GM19043 (cell line): ENCODE data around the gene SSBP4.

Source experiments
- ATAC-seq: cut with Tn5 transposase; IDR thresholded peaks from one replicate; pipeline ENCODE4 v1.9.1; 2021; ENCODE audit warnings: low read depth; ENCODE audit not compliant: unreplicated experiment

The SSBP4 gene

DNA sequence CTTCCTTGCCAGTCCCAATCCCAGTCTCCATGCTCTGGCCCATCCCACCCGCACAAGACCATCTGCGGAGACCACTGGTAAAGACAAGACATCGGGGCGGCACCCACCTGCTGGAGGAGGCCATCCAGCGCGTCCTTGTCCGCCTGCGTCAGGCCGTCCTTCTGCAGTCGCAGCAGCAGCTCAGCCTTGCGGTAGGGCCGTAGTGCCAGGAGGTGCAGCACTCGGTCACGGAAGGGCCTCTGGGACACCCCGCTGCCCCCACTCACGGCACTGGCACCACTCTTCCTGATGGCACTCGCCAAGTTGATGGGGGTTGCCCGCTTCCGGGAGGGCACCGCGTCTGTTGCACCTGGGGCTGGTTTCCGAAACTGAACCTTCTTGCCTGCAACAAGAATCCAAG is 42.3 kb downstream of the SSBP4 start:
- ATAC-seq, result no peak

DNA sequence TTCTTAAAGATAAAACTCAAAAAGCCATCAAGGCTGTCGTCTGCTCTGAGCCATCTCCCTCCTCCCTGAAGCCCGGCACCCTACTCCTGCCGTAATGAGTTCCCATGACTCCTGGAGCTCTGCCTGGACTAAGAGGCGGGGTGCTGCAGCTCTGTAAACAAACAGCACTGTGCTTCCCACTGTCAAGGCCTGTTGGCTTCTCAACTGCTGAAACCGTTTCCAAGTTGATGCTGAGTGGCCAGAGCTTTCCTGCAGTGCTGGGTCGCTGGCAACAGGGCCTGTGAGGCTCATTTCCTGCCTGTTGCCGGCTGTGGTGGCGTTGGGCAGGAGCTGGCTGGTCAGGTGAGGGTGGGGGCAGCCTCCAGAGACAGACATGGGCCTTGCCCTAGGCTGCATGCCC is 45.4 kb downstream of the SSBP4 start:
- no peak for ATAC-seq

DNA sequence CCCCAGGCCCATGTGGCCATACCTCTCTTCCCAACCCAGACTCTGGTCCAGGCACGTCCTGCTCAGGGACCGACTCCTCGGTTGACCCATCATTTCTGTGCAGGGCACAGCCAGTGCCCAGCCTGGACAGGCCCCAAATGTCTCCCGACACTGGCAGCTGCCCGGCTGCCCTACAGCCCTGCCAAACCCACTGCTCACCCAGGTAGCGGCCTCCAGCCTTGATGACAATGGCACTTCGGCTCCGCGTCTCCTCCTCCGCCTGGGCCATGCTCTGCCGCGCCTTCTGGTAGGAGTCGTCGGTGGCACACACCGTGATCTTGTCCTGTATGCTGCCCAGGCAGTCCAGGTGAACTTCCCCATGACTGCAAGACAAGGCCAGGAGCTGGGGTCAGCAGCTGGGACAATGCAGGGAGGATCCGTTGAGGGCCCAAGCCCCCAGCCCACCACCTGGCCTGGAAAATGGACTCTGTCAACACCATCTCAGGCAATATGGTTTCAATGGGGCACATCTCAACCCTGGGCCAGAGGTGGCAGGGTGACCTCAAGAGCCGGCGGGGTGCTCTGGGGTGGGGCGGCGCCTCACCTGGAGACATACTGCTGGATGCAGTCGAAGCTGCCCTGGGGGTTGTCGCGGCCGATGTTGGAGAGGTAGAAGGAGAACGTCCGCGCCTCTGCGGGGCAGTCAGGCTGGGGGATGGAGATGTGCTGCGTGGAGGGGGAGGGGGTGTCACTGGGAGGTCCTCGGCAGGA is 46.2 kb downstream of the SSBP4 start:
- no peak for ATAC-seq

DNA sequence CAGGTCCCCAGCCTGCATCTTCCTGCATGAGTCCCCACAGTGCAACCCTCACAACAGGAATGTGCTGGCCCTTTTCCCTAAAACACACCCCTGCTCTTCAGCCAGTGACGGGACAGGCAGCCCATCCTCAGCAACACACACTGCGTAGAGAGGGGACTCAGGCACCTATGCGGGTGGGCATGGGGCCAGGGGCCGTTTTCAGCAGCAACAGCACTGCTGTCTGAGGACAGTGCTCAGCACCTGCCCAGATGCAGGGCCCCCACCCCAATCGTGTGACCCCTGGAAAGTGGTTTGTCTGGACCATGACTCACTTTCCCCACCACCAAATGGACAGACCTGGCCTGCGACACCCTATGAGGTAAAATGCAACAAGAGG is 46.8 kb downstream of the SSBP4 start:
- no peak for ATAC-seq

DNA sequence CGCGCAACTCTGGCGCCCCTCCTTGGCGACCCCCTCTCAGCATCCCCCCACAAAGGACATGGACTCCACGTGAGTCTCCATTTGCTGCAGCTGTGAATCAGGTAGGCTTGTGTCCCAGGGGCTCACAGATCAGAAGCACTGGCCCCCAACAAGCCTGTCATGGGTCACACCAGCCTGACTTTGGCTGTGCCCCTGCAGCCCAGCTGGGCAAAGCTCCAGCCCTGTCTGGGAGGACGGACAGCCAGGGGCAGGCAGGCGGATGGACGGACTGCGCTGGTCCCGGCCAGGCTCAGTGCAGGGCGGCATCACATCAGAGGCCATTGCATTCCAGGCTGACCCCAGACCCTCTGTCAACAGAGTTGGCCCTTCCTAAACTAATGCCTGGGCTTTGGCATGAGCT is 47.2 kb downstream of the SSBP4 start:
- no peak for ATAC-seq

DNA sequence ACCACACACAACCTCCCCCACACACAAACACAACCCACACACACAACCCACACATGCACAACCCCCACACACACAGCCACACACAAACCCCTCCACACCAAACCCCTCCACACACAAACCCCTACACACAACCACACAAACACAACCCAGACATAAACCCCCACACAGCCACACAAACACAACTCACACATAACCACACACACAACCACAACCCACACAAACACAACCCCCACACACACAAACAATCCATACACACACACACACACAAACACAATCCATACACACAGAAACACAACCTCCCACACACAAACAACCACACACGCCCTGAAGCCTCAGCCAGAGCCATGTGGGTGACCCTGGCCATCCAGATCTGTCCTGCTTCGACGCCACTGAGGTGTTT is 48.8 kb downstream of the SSBP4 start:
- no peak for ATAC-seq

DNA sequence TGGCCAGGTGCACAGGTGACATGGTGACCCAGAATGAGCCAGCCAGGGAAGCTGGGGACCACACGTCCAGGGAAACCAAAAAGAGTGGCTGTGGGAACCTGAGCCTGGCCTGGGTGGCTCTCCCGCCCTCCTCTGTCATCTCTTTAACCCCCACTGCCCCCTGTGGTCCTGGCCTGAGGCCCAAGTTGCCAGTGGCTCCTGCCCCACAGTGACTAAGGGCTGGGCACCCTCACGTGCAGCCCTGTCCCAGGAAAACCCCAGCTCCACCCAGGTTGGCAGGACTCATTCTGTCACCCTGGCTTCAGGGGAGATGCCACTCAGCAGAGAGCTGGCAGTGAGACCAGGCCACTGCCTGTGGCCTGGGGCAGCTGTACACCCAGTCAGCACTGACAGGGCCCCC is 49.3 kb downstream of the SSBP4 start:
- no peak for ATAC-seq

DNA sequence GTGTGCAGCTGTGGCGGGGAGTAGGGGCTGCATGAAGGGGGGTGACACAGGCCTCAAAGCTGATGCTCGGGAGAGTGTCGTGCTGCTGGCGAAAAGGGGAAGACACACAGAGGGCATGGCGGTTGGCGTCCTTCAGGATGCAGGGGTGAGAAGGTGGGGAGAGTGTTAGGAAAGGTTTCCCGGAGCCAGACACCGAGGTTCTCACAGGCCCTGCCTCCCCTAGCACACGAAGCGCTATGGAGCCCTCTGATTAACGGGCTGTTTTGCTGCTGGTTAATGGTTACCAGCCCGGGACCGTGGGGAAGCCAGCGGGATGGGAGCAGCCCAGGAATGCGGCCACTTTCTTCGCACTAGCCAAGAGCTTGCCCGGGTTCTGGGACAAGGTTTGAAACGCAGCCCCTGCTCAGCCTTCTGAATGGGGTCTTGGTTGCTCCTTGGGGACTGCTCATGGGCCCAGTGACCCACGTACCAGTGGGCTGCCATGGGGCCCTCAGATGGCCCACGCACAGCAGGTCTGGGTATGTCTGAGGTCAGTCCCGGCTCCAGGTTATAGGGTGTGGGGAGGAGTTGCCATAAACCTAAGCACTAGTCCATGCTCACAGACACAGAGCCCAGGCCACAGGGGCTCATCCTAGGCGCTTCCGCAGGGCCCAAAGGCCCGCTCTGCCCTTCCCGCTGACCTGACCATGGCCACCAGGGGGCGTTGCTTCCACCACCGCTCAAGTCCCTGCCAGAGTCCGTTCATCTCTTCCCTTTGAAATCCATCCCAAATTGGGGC is 50.1 kb downstream of the SSBP4 start:
- ATAC-seq, result no peak

DNA sequence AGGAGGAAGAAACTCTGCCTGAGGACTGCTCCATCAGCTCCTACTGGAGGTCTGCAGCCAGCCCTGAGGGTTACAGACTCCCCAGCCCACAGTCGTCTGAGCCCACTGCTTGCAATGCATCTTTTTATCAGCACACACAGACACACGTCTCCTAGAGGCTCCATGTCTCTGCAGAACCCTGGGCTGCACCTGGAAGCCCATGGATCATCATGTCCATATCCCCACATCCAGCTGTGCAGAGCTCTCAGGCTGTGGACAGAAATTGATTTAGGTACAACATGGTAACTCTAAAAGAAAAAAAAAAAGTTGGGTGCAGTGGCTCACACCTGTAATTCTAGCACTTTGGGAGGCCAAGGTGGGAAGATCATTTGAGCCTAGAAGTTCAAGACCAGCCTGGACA is 51.6 kb downstream of the SSBP4 start:
- no peak for ATAC-seq

DNA sequence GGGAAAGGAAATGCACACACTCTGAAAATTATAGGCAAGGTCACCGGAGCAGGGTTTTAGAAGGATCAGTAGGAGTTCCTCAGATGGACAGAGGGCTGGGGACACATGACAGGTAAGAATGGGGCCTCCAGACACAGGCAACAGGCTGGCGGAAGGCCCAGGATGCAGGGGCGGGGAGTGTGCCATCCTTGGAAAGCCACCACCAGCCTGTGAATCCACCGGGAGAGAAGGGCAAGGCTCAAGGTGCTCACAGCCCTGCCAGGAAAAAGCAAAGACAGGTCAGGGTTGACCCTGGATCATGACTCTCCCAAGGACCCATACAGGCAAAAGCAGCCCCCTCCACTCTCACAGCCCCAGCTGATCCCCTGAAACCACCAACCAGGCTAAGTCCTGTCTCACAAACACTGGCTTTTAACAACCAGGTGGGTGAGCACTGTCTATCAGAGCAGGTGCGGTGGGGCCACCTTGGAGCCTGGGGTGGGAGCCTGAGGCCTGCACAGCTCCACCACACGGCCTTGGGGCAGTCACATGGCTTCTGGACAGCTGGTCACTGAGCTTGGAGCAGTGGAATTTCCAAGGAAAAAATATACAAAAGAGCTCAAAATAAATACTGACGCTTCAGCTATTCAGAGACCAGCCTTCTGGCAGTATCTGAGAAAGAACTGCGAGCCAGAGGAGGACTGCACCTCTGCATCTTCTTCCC is 54.0 kb downstream of the SSBP4 start:
- no peak for ATAC-seq

DNA sequence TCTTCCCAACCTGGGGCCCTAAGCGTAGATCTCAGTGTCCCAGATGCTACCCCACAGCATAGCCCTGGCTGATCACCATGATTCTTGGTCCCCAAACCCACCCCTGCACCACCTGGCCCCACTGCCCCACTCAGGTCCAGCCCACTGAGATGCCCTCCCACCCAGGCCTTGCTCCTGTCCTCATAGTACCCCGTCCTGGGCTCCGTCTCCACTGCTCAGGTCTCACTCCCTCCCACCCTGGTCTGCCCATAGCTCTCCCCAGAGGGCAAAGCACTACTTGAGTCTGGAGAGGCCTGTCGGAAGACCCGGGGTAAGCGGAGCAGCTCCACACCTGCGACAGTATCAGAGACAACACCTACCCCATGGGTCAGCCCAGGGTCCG is 54.5 kb downstream of the SSBP4 start:
- ATAC-seq, result no peak

DNA sequence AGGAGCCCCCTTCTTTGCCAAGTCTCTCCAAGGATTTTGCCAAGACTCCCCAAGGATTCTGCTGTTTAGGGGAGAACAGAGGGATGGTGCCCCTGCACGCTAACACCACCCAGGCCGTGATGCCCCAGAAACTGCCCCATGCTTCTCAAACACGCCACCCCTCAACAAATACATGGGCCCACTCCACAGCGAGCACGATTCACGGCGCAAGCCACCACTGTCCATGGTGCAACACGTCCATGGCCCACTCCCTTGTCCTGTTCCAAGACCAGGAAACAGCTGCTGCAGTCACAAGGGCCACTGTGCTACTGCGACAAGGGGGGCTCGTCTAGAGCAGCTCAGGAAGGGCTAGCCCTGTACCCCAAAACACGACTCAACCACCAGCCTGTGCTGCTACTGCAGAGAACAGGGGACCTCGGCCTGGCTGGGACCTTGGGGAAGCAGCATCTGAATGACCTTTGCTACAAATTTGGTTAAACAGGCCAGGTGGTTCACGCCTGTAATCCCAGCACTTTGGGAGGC is 55.2 kb downstream of the SSBP4 start:
- ATAC-seq, result no peak

DNA sequence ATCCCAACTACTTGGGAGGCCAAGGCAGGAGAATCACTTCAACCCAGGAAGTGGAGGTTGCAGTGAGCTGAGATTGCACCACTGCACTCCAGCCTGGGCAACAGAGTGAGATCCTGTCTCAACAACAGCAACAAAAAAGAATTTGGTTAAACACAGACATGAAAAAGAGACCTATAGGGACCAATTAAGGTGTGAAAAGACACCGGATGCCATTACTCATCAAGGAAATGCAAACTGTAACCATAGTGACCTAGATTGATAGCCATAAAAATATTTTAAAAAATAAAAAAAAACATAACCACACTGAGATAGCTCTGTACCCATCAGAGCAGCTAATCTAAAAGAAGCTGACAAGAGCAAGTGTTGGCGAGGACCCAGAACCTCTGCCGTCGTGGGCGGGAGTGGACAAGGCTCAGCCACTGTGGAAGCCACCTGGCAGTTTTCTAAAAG is 55.8 kb downstream of the SSBP4 start:
- ATAC-seq, result no peak

DNA sequence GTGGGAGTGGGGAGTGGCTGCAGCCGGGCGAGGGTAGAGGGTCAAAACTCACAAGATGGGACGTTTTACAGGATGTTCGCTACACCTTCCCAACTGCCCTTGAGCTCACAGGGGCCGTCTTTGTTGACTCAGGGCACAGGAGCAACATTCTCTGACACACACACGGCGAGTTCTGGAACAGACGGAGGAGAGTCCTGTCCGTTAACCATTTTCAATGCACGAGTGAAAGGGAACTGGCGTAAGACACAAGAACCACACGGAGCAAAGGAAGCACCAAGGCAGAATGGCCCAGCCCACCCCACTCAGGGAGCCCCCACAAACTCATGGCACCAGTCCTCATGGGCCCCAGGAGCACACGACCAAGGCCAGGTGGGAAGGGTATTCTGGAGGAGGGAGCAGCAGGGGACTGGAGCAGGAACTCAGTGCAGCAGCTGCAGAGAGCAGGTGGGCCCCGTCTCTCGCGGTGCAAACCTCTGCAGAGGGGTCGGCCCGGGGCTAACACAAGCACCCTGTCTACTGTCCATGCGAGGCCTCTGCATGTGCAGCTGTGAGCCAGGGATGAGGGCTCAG is 56.6 kb downstream of the SSBP4 start:
- ATAC-seq, result no peak

DNA sequence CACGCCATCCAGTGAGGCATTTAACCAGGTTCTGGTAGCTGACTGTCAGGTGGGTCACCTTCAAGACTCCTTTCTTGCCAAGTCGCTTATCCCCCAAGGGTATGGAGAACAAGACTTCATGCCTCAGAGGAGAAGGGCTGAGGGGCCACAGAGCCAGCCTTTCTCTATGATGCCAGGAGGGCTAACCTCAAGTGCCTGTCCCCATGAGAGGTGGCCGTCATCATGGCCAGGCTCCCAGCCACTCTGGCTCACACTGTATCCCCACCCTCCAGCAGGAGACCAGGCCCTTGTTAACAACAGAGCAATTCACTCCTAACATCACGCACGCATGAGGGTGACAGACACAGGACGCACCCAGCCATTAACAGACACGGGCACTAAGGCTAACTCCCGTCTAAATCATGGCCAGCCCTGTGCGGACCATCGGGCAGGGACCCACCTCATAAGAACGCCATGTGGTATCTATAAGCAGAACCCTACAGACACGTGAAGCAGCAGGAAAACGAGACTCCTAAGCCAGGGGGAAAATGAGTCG is 57.4 kb downstream of the SSBP4 start:
- ATAC-seq, result no peak

DNA sequence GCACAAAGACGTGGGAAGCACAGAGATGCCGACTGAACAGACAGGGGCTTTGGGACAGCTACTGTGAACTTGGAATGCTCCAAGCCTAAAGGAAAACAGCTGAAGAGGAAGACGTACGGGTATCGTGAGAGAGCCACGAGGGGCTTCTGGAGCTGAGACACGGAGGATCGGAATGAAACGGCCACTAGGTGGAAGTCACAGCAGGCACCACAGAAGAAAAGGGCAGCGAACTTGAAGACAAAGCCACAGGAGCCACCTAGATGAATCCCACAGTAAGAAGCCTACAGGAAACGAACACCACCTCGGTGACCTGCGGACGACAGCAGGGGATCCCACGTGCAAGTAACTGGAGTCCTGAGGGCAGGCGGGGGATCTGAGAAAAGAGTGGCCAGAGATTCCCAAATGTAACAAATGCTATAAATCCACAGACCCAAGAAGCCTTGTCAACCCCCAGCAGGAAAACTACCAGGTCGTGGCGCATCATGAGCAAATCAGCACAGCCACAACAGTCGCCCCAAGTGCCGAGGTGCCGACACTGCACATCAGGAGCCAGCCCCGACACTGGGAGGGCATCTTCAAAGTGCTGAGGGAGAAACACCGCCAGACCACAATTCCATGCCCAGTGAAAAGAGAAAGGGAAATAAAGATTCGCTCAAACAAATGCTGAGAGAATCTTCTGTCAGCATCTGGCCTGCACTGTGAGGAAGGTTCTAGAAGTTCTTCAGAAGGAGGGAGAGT is 58.0 kb downstream of the SSBP4 start:
- no peak for ATAC-seq

DNA sequence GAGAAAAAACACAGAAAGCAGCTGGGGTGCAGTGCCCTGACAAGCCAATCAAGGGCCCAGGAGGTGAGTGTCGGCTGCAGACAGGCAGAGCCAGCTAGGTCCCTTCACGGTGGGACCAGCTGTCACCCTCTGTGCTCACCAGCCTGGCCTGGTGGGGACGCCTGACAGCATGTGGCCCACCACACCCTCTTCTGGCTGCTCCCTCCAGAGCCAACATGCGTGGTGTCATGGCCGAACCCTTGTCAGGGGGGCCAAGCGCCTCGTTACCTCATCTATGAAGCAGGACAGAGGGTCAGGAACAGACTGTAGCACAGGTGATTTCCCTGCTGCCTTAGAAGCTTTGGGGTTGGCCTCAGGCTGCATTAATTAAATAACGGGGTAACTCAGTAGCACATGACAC is 58.8 kb downstream of the SSBP4 start:
- no peak for ATAC-seq

DNA sequence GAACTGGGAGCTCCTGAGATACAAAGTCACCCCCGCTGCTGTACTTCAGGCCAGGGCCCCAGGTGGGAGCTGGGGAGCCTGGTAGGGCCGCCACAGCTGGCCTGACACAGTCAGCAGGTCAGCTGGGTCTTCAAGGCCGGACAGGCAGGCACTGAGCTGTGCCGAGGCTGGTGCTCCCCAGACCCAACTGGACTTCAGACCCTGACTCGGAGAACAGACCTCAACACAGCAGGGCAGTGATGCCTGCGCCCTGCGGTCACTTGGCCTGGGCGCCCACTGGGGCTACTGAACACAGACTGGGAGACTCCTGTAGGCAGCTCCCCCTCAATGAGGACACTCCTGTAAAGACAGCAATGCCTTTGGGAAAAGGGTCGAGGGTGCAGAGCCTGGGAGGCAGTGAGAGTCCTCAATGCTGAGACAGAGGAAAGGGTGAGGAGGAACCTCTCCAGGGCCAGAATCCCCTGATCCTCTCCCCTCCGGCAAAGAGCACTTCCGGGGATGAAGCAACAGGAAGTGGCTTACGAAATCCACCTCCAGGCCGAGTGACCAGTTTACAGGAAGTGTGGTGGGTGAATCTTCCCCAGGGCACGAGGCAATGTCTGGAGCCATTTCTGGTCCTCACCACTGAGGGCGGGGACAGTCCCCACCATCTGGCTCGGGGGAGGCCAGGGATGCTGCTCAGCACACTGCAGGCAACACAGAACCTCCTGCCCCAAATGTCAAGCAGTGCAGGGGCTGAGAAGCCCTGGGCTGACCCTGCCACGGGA is 59.5 kb downstream of the SSBP4 start:
- ATAC-seq, result no peak

DNA sequence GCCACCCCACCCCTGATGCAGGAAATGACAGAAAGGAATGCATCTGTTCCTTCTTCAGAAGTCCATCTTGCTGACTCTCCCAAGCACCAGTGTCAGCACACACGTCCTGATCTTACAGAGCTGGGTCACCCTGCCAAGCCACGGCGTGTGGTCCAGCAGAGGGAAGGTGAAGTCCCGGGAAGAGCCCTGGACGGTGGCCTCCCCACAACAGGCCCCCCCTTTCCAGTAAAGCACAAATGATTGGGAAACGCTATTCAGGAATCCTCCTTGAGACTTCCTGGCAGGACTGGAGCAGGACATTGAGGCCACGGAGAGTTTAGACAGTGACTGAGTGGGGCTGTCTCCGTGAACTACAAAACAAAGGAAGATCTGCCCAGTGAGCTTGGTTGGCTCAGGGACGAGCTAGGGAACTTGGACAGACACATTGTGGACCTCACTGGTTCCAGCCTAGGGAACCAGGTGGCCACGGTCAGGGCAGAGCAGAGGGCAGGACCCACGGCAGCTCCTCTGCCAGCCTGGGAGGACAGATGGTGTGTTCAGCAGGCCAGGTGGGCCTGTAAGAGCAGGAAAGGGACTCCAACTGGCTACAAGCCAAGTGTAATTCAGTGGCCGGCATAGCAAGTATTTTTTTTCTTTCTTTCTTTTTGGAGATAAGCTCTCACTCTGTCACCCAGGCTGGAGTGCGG is 61.0 kb downstream of the SSBP4 start:
- no peak for ATAC-seq
